HG02763 (cell line): ENCODE measurements around the gene ITGA7.

Source experiments
- ATAC-seq: cut with Tn5 transposase; IDR thresholded peaks from one replicate; pipeline ENCODE4 v1.9.1; 2021; ENCODE audit warnings: mild to moderate bottlenecking, moderate library complexity; ENCODE audit not compliant: unreplicated experiment

Gene ITGA7, protein sequence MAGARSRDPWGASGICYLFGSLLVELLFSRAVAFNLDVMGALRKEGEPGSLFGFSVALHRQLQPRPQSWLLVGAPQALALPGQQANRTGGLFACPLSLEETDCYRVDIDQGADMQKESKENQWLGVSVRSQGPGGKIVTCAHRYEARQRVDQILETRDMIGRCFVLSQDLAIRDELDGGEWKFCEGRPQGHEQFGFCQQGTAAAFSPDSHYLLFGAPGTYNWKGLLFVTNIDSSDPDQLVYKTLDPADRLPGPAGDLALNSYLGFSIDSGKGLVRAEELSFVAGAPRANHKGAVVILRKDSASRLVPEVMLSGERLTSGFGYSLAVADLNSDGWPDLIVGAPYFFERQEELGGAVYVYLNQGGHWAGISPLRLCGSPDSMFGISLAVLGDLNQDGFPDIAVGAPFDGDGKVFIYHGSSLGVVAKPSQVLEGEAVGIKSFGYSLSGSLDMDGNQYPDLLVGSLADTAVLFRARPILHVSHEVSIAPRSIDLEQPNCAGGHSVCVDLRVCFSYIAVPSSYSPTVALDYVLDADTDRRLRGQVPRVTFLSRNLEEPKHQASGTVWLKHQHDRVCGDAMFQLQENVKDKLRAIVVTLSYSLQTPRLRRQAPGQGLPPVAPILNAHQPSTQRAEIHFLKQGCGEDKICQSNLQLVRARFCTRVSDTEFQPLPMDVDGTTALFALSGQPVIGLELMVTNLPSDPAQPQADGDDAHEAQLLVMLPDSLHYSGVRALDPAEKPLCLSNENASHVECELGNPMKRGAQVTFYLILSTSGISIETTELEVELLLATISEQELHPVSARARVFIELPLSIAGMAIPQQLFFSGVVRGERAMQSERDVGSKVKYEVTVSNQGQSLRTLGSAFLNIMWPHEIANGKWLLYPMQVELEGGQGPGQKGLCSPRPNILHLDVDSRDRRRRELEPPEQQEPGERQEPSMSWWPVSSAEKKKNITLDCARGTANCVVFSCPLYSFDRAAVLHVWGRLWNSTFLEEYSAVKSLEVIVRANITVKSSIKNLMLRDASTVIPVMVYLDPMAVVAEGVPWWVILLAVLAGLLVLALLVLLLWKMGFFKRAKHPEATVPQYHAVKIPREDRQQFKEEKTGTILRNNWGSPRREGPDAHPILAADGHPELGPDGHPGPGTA

DNA sequence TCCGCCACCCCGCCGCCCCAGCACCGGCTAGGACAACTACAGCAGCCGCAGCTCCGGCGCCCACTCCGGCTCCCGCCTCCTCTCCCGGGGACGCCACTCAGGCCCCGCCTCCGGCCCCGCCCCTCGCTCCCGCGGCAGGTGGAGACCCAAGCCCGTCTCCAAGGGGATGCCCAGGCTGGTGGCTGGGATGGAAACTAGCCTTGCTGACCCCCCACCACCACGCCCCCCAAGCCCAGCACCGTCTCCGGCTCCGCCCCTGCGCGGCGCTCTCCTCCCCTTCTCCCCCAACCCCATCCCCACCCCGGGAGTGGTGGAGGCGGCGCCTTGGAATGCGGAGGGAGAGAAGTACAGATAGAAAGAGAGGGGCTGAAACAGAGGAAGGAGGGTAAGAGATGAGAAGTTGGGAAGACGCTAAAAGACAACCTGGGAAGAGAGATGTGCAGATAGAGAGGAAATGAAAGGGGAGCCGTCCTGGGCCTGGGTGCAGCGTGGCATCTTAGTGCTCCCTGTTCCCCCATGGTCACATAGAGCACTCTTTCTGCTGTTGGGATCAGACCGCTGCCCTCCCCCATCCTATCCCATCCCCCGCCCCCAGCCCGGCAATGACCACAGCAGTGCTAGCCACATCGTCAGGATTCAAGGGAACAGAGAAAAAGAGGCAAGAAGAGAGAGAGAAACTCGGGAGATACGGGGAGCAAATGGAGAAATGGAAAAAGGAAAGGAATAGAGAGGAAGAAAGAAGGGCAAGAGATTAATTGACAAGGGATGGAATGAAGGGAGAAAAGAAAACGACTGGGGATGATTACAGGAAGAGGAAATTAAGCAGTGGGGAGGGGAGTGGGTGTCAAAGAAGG, at the start of gene ITGA7:
ITGA7 (minus strand) TSS at position 64 of the 854 bp plus-strand sequence. CDS start 222 bp downstream, outside the sequence.
- ATAC-seq = peak; percentile 69

GRCh38 chr12:55755246-55755645, 47.5 kb upstream of the ITGA7 start:
- no peak for ATAC-seq

DNA sequence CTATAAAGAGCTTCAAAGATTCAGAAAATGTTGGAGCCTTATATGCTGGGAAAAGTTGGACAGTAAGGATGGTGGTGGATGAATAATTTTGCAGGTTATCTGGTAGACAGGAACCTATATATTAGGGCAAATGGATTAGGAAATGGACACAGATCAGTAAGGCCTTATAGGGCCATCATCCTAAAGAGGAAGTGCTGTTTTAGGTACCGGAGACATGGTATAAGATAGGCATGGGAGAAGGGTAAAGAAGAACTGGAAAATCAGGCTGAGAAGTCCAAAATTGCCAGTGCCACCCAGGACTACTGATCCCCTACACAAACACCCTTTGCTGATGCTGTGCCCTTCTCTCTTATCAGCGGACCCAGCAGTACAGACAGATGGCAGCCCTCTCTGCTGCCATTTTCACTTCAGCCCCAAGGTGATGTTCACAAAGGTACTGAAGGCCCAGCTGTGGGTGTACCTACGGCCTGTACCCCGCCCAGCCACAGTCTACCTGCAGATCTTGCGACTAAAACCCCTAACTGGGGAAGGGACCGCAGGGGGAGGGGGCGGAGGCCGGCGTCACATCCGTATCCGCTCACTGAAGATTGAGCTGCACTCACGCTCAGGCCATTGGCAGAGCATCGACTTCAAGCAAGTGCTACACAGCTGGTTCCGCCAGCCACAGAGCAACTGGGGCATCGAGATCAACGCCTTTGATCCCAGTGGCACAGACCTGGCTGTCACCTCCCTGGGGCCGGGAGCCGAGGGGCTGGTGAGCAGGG, 40.7 kb upstream of the ITGA7 start:
- ATAC-seq = no peak

DNA sequence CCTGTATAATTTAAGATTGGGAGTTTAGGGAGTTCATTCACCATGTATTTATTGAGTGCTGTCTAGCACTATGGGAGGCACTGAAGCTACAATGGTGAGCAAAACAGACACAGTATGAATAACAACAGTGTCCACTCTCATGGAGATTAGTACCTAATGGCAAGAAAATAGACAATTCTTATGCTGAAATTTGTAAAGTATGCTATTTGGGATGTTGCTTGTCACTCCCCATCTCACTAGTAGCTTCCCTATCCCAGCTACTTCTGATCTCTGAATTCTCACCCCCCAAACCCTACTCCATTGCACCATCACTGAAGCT, 39.2 kb upstream of the ITGA7 start:
- ATAC-seq = no peak

- no peak for ATAC-seq
These were observed 38.6 kb upstream of the ITGA7 start for GRCh38 chr12:55746174-55746912.

GRCh38 chr12:55745361-55746173, 37.9 kb upstream of the ITGA7 start:
- ATAC-seq = no peak

GRCh38 chr12:55744340-55745030, 36.8 kb upstream of the ITGA7 start:
- ATAC-seq = no peak

DNA sequence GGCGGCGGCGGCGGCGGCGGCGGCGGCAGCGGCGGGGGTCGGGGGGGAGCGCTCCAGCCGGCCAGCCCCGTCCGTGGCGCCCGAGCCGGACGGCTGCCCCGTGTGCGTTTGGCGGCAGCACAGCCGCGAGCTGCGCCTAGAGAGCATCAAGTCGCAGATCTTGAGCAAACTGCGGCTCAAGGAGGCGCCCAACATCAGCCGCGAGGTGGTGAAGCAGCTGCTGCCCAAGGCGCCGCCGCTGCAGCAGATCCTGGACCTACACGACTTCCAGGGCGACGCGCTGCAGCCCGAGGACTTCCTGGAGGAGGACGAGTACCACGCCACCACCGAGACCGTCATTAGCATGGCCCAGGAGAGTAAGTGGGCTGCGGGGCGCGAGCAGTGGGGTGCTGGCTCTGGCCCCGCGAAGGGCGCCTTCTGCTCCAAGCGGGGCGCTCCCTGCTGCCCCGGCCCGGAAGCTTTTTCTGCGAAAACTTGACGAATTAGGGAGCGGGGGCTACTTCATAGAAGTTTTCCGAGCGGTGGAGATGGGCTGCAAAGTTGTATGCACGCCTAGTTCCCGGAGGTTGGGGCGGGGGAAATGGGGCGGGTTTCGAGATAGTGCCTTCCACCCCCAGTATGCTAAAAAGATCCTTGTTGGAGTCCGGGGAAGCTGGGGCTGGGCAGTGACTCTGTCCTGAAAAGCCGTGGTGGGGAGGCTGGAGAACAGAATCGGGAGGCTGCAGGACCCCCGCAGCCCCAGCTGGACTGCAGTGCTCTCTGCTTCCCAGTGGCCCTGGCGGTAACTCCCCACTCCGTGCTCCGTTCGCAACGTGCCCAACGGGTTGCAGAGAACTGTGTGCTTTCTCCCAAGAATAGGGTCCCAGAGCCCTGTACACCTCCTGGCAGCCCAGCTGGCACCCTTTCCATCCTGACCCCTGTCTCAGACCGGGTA, 36.0 kb upstream of the ITGA7 start:
- ATAC-seq = peak; percentile 35

- peak; percentile 20 for ATAC-seq
These were observed 35.2 kb upstream of the ITGA7 start, which contains the start of gene GDF11 for GRCh38 chr12:55742719-55743405. TSS of gene GDF11 (plus strand) at chr12:55743122. CDS start at chr12:55743317, 195 bp downstream.

GRCh38 chr12:55741931-55742680, 34.4 kb upstream of the ITGA7 start:
- ATAC-seq = no peak

DNA sequence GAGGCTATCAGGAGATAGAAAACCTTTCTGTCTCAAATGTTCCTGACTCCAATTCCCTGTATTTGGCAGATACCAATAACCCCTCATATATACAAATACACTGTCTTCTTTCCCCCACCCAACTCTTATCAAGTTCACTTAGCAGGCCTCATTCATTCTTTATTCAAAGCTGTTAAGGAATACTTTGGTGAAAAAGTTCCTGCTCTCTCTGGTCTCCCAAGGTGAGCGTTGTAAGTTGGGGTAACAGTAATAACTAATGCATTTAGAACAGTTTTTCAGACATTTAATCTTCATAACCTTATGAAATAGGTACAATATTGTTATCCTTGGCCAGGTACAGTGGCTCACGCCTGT, 31.3 kb upstream of the ITGA7 start:
- ATAC-seq = no peak

DNA sequence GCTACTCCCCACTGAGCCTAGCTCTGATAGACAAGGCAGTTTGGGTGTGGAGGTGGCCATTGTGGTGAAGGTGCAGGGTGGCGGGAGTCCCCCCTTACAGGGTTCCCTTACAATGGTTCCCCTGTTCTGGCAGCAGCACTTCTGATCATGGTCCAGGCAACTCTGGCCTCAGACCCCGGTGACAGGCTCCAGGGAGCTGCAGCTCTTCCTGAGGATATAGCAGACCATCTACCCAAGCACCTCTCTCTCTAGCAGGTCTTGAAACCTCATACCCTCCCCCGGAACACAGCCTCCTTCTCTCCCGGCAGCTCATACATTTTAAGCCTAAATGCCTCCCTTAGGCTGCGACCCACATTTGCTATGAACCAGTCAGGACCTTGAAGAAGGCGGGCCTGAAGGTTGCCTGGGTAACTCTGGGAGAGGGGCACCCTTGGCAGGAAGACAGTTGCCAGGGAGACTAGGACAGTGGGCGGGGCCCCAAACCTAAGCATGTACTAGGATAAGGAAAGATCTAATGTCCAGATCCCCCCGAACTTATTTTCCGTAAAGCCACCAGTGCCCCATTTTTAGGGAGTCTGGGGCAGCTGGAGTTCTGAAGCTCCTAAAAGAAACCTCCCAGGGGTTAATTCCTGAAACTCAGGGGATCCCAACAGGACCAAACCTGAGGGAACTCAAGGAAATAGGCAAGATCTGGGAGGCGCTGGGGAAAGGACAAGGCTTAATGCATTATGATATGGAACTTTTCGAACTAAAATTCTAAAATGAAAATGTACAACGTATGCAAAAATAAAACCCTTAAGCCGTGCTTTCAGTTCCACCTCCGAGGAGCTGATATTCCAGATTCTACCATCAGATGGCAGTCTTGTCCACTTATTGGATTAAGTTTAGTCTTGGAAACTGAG, 30.7 kb upstream of the ITGA7 start:
- ATAC-seq = peak; percentile 80

- no peak for ATAC-seq
These were observed 29.9 kb upstream of the ITGA7 start for GRCh38 chr12:55737581-55738122.
